ENCODE results near the gene PACRG. TPM values are rescaled to one million over a fixed set of nuclear protein-coding genes. Genes with fewer than 3 reads are reported as not detected.

PACRG gene
- polyA plus RNA-seq, 1 donor from 2014 or later, result 16.6 TPM

GRCh38 chr6:163094881-163095280 lies 367.1 kb downstream of the PACRG start:
- Histone ChIP-seq H3K9me2 (ENCODE audit: insufficient read depth, low read length) (no peaks in the 10 kb centered on the region), H3F3A (ENCODE audit: insufficient read depth, low read length, poor library complexity, severe bottlenecking) (no peaks in the 10 kb centered on the region), H3K9ac (ENCODE audit: low read length) (no peak overlapping the region), H3K27me3 (ENCODE audit: insufficient read depth, low read depth, low read length) (no peaks in the 10 kb centered on the region), H2AFZ (ENCODE audit: low read depth, low read length) (no peak overlapping the region), H3K79me2 (replicated peaks; ENCODE audit: insufficient read depth, low read length) (no peaks in the 10 kb centered on the region), H3K36me3 (ENCODE audit: insufficient read depth, low read length) (no peaks in the 10 kb centered on the region), H3K9me3 (ENCODE audit: low read length) (no peaks in the 10 kb centered on the region), H3K27ac (ENCODE audit: low read length) (no peak overlapping the region), H4K20me1 (ENCODE audit: insufficient read depth) (no peaks in the 10 kb centered on the region), H3K4me2 (ENCODE audit: low read length) (no peak overlapping the region), H3K4me3 (ENCODE audit: low read length) (no peak overlapping the region)
- TF ChIP-seq MXI1 (conservative IDR thresholded peaks at IDR 0.05; ENCODE audit: poor library complexity, severe bottlenecking) (no peak), SMC3 (conservative IDR thresholded peaks at IDR 0.05; ENCODE audit: poor library complexity) (no peak), RAD21 (conservative IDR thresholded peaks at IDR 0.05) (no peak), POLR2AphosphoS5 (IDR thresholded peaks at IDR 0.05) (no peak), EZH2 (IDR thresholded peaks at IDR 0.05; ENCODE audit: borderline replicate concordance, insufficient read depth, low read length, poor library complexity, severe bottlenecking) (no peak), CTCF (IDR thresholded peaks at IDR 0.05; ENCODE audit: poor library complexity, severe bottlenecking) (no peak), REST (IDR thresholded peaks at IDR 0.05; ENCODE audit: borderline replicate concordance) (no peak), EP300 (conservative IDR thresholded peaks at IDR 0.05; ENCODE audit: poor library complexity, severe bottlenecking) (no peak), TAF1 (IDR thresholded peaks at IDR 0.05; ENCODE audit: low read depth) (no peak)

- H4K20me1 ChIP-seq (ENCODE audit: insufficient read depth), result no peaks in the 10 kb centered on the region
- H3K36me3 ChIP-seq (ENCODE audit: insufficient read depth, low read length), result no peaks in the 10 kb centered on the region
- no peaks in the 10 kb centered on the region for H3K9me3 ChIP-seq (ENCODE audit: low read length)
- no peaks in the 10 kb centered on the region for H3F3A ChIP-seq (ENCODE audit: insufficient read depth, low read length, poor library complexity, severe bottlenecking)
- H3K9me2 ChIP-seq (ENCODE audit: insufficient read depth, low read length), result no peaks in the 10 kb centered on the region
- no peak overlapping the region for H3K27ac ChIP-seq (ENCODE audit: low read length)
- H3K27me3 ChIP-seq (ENCODE audit: insufficient read depth, low read depth, low read length), result no peaks in the 10 kb centered on the region
- H3K79me2 ChIP-seq (replicated peaks; ENCODE audit: insufficient read depth, low read length), result no peaks in the 10 kb centered on the region
- TF ChIP-seq RAD21 (conservative IDR thresholded peaks at IDR 0.05) (no peak), EZH2 (IDR thresholded peaks at IDR 0.05; ENCODE audit: borderline replicate concordance, insufficient read depth, low read length, poor library complexity, severe bottlenecking) (no peak), SMC3 (conservative IDR thresholded peaks at IDR 0.05; ENCODE audit: poor library complexity) (no peak), REST (IDR thresholded peaks at IDR 0.05; ENCODE audit: borderline replicate concordance) (no peak), POLR2AphosphoS5 (IDR thresholded peaks at IDR 0.05) (no peak), MXI1 (conservative IDR thresholded peaks at IDR 0.05; ENCODE audit: poor library complexity, severe bottlenecking) (no peak), EP300 (conservative IDR thresholded peaks at IDR 0.05; ENCODE audit: poor library complexity, severe bottlenecking) (no peak), TAF1 (IDR thresholded peaks at IDR 0.05; ENCODE audit: low read depth) (no peak), CTCF (IDR thresholded peaks at IDR 0.05; ENCODE audit: poor library complexity, severe bottlenecking) (no peak)
- H2AFZ ChIP-seq (ENCODE audit: low read depth, low read length), result no peak overlapping the region
- H3K9ac ChIP-seq (ENCODE audit: low read length), result no peak overlapping the region
- no peak overlapping the region for H3K4me2 ChIP-seq (ENCODE audit: low read length)
- H3K4me3 ChIP-seq (ENCODE audit: low read length), result no peak overlapping the region
Measured at GRCh38 chr6:163095401-163095800, 367.6 kb downstream of the PACRG start.

Data from neural cell (in vitro differentiated cells).